NCI-H1417 (cell line): ENCODE results near the gene NCF2.

Source experiments
- DNase-seq, 3 experiments: peaks; one replicate each; lab custom pipeline; 2025; lab: John Stamatoyannopoulos, UW

NCF2 gene

GRCh38 chr1:183551924-183552323 is 38.3 kb downstream of the NCF2 start:
- no peak for DNase-seq

GRCh38 chr1:183550915-183551314 is 39.3 kb downstream of the NCF2 start:
- no peak for DNase-seq

GRCh38 chr1:183548116-183548515 is 42.1 kb downstream of the NCF2 start:
- DNase-seq: peak; percentile 8 to 91 (median 56)

- DNase-seq: no peak
These were observed 43.8 kb downstream of the NCF2 start for GRCh38 chr1:183546427-183546826.

- no peak for DNase-seq
These were observed 45.5 kb downstream of the NCF2 start for GRCh38 chr1:183544598-183545297.

DNA sequence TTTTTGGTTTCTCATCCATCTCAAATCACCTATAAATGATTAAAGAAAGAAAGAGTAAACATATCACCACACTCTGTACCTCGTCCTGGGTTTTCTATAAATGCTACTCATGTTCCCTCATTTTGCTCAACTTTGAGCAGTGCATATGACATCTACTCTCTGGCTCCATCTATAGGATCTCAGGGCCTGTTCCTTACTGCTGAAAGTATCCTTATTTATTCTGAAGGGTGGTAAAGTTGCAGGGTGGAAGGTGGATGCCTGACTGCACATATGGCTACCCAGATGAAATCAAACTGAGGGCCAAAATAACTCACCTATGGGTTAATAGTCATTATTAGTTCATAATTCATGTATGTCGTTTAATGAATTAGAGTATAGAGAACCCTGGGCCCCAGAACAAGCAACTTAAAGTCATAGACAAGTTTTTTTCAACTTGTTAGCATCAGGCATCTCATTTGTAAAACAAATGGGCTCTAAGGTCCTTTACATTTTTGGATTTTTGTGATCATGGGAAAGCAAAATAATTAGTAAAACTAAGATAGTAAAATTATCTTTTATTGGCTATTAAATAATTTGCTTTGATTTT is 46.5 kb downstream of the NCF2 start:
- DNase-seq: peak; percentile 40 to 73 (median 58)

GRCh38 chr1:183537405-183537804 is 52.9 kb downstream of the NCF2 start:
- no peak for DNase-seq

DNA sequence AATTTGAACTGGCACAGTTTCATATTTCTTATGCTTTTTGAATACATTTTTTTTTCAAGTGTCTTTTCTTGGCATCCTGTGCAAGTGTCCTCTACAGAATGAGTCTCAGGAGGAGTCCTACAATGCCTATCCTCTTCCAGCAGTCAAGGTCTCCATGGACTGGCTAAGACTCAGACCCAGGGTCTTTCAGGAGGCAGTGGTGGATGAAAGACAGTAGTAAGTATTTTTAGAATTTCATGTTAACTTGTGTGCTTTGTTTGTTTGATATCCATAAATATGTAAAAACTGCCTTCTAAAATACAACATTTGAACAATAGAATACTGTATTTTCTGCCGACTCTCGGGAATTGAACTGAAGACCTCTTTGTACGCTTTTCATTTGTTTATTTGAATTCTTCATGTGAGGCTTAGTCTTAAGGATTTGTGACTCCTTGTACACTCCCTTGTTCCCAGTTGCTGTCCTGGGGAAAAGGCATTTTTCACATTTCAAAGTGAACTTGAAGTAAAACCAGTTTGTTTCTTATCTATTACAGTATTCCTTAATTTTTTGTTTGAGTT is 56.6 kb downstream of the NCF2 start:
- DNase-seq: no peak

DNA sequence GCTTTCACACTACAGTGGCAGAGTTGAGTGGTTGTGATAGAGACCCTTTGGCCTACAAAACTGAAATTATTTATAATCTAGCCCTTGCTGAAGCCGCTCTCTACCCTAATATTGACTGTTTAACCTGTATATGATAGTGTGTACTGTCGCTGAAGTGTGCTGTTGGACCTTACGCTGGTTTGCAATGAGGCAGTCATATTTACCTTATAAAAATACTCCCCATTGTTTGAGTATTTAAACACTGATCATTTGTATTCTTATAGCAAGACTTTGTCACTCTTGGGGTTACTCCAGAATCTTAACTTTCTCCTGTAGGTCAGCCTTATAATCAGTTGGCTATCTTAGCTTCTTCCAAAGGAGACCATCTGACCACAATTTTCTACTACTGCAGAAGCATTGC is 61.7 kb downstream of the NCF2 start:
- no peak for DNase-seq

- no peak for DNase-seq
These were observed 68.2 kb downstream of the NCF2 start for GRCh38 chr1:183522104-183522503.

GRCh38 chr1:183520379-183520778 is 69.9 kb downstream of the NCF2 start:
- no peak for DNase-seq

GRCh38 chr1:183517401-183517800 is 72.9 kb downstream of the NCF2 start:
- peak in 1 of 3 experiments; percentile 7 for DNase-seq

- DNase-seq: no peak
These were observed 73.5 kb downstream of the NCF2 start for GRCh38 chr1:183516725-183517124.

DNA sequence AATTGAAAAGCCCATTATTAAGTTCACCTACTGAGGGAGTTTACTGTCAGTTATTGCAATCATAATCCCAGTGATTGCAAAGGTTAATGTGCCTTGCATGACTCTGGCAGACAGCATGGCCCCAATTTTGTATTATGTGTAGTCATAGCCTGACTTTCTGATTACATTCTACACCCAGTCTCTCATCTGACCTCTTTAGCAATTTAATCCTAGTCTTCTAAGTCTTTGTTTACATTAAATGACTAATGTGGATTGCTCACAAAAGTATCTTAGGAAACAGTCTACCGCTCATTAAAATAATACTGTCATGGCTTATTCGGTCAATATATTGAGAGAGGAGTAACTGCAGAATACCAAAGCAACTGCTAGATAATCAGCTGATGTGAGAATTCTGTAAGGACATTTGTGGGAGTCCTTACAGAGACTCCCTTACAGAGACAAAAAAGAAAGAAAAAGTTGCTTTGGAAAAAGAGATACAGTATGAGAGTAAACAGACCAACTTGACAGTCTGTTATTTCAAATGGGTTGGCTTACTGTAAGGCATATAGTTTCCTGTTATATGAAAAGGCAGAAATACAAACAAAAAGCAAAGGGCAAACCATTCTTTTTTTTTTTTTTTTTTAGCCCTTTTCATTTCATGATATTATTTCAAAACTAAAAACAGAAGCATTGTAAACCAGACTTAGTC is 75.1 kb downstream of the NCF2 start:
- DNase-seq: peak in 1 of 3 experiments; percentile 60

- no peak for DNase-seq
These were observed 76.0 kb downstream of the NCF2 start for GRCh38 chr1:183514235-183514634.

GRCh38 chr1:183512450-183512849 is 77.8 kb downstream of the NCF2 start:
- DNase-seq: no peak

DNA sequence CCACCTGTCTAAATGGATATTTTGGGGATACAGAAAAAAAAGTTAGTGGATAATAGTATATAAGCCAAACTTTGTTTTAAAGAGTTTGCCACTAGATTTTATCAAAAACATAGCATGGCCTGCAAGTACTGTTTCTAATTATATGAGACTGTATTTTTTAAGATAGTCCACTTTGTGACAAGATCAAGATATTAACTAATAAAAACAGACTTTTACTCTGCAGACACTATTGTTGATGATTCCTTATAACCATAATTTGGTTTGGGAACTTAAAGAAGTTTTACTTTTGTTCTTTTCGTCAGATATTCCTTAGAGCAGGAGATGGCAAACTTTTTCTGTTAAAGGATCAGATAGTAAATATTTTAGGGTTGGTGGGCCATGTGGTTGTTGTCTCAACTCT is 81.6 kb downstream of the NCF2 start:
- DNase-seq: no peak

GRCh38 chr1:183506561-183506960 is 83.7 kb downstream of the NCF2 start:
- no peak for DNase-seq
